PFSK-1 (cell line): Measurements from ENCODE around the gene CPO.

Source experiments
- FOXP2 ChIP-seq: optimal IDR thresholded peaks from 2 replicates; pipeline ENCODE3; 2011; ENCODE audit warnings: borderline replicate concordance, control low read depth, inconsistent platforms; ENCODE audit not compliant: insufficient read depth; ENCODE audit errors: extremely low read length, extremely low read depth
- POLR2AphosphoS5 ChIP-seq: IDR thresholded peaks from 2 replicates; pipeline ENCODE4 v1.6.1; 2012; ENCODE audit warnings: low read depth, mild to moderate bottlenecking, control low read depth, low read length, moderate library complexity
- SIN3A ChIP-seq: IDR thresholded peaks from 2 replicates; pipeline ENCODE4 v1.6.1; 2012; ENCODE audit warnings: mild to moderate bottlenecking, low read length, moderate library complexity, borderline replicate concordance; ENCODE audit not compliant: insufficient read depth
- TAF1 ChIP-seq: IDR thresholded peaks from 2 replicates; pipeline ENCODE4 v1.6.1; 2012; ENCODE audit warnings: low read length, control low read depth, borderline replicate concordance; ENCODE audit not compliant: insufficient read depth
- TF ChIP-seq, protein P1 (sequence below), 2 experiments: IDR thresholded peaks; 2 replicates each; pipeline versions ENCODE4 v1.6.1 to v1.8.0; 2011 to 2012; ENCODE audit warnings: low read depth in 2 of 2, low read length in 2 of 2, control low read depth in 1 of 2, inconsistent platforms in 1 of 2, mild to moderate bottlenecking in 1 of 2, moderate library complexity in 1 of 2; ENCODE audit not compliant: insufficient read depth in 1 of 2

Gene CPO

DNA sequence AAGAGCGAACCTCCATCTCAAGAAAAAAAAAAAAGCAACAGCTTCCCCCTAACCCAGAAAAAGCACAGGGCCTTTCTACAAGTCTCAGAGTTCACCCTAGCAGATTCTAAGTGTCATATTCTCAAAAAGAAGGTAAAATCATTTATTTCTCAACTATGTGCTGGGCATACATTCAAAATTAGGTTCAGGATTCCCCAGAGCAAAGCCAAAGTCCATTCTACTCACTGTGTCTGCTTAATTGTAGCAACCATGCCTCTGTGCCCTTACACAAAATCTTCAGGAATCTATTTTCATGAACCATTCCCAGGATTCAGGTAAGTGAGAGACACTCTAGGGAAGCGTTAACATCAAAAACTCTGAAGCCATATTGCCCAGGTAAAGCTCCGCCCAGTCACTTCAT is 40.0 kb downstream of the CPO start:
- TF ChIP-seq POLR2AphosphoS5 (no peak), FOXP2 (no peak), SIN3A (no peak), TAF1 (no peak)
- TF ChIP-seq, protein P1, sequence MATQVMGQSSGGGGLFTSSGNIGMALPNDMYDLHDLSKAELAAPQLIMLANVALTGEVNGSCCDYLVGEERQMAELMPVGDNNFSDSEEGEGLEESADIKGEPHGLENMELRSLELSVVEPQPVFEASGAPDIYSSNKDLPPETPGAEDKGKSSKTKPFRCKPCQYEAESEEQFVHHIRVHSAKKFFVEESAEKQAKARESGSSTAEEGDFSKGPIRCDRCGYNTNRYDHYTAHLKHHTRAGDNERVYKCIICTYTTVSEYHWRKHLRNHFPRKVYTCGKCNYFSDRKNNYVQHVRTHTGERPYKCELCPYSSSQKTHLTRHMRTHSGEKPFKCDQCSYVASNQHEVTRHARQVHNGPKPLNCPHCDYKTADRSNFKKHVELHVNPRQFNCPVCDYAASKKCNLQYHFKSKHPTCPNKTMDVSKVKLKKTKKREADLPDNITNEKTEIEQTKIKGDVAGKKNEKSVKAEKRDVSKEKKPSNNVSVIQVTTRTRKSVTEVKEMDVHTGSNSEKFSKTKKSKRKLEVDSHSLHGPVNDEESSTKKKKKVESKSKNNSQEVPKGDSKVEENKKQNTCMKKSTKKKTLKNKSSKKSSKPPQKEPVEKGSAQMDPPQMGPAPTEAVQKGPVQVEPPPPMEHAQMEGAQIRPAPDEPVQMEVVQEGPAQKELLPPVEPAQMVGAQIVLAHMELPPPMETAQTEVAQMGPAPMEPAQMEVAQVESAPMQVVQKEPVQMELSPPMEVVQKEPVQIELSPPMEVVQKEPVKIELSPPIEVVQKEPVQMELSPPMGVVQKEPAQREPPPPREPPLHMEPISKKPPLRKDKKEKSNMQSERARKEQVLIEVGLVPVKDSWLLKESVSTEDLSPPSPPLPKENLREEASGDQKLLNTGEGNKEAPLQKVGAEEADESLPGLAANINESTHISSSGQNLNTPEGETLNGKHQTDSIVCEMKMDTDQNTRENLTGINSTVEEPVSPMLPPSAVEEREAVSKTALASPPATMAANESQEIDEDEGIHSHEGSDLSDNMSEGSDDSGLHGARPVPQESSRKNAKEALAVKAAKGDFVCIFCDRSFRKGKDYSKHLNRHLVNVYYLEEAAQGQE (IDR thresholded peaks at IDR 0.05; ENCODE audit: insufficient read depth in 1 of 2, low read depth in 2 of 2, low read length in 2 of 2) = no peak

DNA sequence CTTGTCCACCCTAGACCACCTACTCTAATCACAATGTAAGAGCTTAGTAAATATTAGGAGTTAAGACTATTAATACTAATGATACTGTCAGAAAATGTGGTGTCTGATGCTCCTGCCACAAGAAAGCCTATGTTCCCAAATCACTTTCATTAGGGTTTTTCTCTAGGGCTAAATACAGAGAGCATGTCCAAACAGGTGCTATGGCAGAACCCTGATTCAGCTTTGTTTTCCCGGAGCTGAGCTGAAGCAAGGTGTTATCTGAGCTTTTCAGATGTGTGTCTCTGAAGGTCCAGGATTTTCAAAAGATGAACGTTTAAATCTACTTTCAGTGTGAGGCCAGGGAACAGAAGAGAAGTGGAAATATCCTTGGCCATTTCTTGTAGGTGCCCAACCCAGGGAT is 40.6 kb downstream of the CPO start:
- TF ChIP-seq, protein P1 (IDR thresholded peaks at IDR 0.05; ENCODE audit: insufficient read depth in 1 of 2, low read depth in 2 of 2, low read length in 2 of 2) = no peak
- TF ChIP-seq TAF1 = no peak
- no peak for TF ChIP-seq SIN3A
- no peak for TF ChIP-seq POLR2AphosphoS5
- TF ChIP-seq FOXP2 = no peak

DNA sequence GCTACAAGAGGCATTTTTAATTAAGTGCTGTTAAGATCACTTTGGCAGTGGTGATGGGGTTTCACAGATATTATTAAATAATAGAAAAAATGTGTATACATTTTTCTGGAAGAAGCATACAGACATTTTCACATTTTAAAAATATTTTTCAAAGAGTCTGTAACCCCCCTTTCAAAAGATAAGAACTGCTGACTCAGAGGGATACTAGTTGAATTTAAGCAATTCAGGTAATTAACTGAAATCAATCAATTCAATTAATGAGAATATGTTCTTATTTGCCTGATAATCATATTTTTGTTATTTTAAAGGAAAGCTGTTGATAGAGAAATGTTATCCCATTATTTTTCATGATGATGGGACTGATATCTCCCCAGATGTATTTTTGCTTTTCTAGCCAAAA is 41.1 kb downstream of the CPO start:
- no peak for TF ChIP-seq POLR2AphosphoS5
- TF ChIP-seq SIN3A = no peak
- TF ChIP-seq TAF1 = no peak
- TF ChIP-seq FOXP2 = no peak
- TF ChIP-seq, protein P1 (IDR thresholded peaks at IDR 0.05; ENCODE audit: insufficient read depth in 1 of 2, low read depth in 2 of 2, low read length in 2 of 2) = no peak

DNA sequence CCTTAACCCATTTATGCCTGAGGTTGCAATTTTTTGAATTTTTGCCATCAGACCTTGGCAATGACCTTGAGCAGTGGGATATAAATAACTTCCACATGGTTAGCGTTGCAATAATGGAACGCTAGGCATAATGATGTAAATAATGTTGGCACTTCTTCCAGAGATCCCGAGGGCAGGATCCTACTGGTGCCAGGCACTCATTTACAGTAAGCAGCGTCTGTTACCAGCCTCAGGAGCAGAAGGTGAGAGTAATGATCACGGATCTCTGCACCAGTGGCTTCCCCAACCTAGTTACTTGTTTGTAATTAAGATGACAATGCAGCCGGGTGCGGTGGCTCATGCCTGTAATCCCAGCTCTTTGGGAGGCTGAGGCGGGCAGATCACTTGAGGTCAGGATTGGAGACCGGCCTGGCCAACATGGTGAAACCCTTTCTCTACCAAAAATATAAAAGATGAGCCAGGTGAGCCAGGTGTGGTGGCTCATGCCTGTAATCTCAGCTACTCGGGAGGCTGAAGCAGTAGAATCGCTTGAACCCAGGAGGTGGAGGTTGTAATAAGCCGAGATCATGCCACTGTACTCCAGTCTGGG is 41.9 kb downstream of the CPO start:
- TF ChIP-seq POLR2AphosphoS5 = no peak

DNA sequence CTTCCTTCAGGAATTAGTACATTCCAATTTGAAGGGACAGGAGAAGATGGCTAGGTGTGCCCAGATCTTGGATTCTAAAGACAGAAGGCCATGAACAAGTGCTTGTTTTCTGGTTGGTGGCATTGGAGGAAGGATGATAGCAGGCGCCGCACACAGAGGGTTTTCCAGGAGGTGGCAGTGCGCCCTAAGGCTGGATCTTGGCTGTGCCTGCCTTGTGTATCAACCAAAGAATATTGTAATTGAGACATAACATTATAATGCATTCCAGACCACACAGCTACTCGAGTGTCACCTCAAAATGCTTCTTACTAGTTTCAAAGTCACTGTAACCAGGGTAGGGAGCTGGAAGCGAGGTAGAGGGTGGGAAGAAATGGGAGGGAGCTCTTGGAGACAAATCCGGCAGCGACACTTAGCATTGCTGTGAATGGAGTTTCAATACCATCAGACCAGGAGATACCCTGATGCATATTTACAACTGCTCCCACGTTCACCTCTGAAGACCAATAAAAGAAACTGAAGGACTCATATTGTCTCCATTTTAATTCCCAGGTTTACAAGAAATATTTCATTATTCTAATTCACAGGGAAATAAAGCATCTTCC is 42.5 kb downstream of the CPO start:
- TF ChIP-seq SIN3A = no peak
- TF ChIP-seq, protein P1 (IDR thresholded peaks at IDR 0.05; ENCODE audit: insufficient read depth in 1 of 2, low read depth in 2 of 2, low read length in 2 of 2) = no peak
- no peak for TF ChIP-seq TAF1
- no peak for TF ChIP-seq POLR2AphosphoS5
- TF ChIP-seq FOXP2 = no peak
